Measurements from ENCODE around the gene CDH8.

- TF ChIP-seq CTCF (conservative IDR thresholded peaks at IDR 0.05 in 1 of 2, IDR thresholded peaks at IDR 0.05 in 1 of 2; ENCODE audit: extremely low read depth in 1 of 2, insufficient read depth in 1 of 2, low read depth in 1 of 2, low read length in 2 of 2) = no peak
- TF ChIP-seq EZH2 (IDR thresholded peaks at IDR 0.05; ENCODE audit: borderline replicate concordance, low read length) = no peak
These were observed 424.3 kb downstream of the CDH8 start for GRCh38 chr16:61611847-61612491.

All from mammary epithelial cell (primary cell).